Measurements from ENCODE around the gene MKLN1. TPM values are rescaled to one million over a fixed set of nuclear protein-coding genes. Genes with fewer than 3 reads are reported as not detected.
A peak's percentile ranks its signal among the peaks of the same experiment; 100 is the strongest.

The MKLN1 gene
- total and polyA plus RNA-seq, 2 of the 13 experiments (the other 11 are each of a cell fraction or from before 2014, with no cell fraction given) = 33.6 to 43.5 TPM

GRCh38 chr7:131502810-131503508, 175.3 kb downstream of the MKLN1 start (continued):
- no peak for TF ChIP-seq ZNF30 (CRISPR knock-in tag; IDR thresholded peaks at IDR 0.05)
- TF ChIP-seq, protein P1, sequence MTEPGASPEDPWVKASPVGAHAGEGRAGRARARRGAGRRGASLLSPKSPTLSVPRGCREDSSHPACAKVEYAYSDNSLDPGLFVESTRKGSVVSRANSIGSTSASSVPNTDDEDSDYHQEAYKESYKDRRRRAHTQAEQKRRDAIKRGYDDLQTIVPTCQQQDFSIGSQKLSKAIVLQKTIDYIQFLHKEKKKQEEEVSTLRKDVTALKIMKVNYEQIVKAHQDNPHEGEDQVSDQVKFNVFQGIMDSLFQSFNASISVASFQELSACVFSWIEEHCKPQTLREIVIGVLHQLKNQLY (CRISPR knock-in tag; IDR thresholded peaks at IDR 0.05) = no peak
- TF ChIP-seq XBP1 (CRISPR knock-in tag; IDR thresholded peaks at IDR 0.05) = no peak
- TF ChIP-seq REPIN1 (CRISPR knock-in tag; IDR thresholded peaks at IDR 0.05; ENCODE audit: borderline replicate concordance, low read depth) = 0 out of 2 replicates have a peak, but pooled peaks have one; percentile 50
- TF ChIP-seq KDM5B (CRISPR knock-in tag; IDR thresholded peaks at IDR 0.05; ENCODE audit: borderline replicate concordance) = 0 out of 2 replicates have a peak, but pooled peaks have one; percentile 31
- no peak for TF ChIP-seq ZNF749 (CRISPR knock-in tag; IDR thresholded peaks at IDR 0.05; ENCODE audit: borderline replicate concordance)
- TF ChIP-seq POLR2AphosphoS5 (IDR thresholded peaks at IDR 0.05; ENCODE audit: low read depth, low read length) = 0 out of 2 replicates have a peak, but pooled peaks have one; percentile 20
- 0 out of 2 replicates have a peak, but pooled peaks have one; percentile 19 for TF ChIP-seq GATAD2A (CRISPR knock-in tag; IDR thresholded peaks at IDR 0.05)
- 0 out of 2 replicates have a peak, but pooled peaks have one; percentile 63 for TF ChIP-seq NCOA5 (CRISPR knock-in tag; IDR thresholded peaks at IDR 0.05)
- peak; percentile 89 for TF ChIP-seq PAF1 (CRISPR knock-in tag; IDR thresholded peaks at IDR 0.05)
- TF ChIP-seq ZNF121 (CRISPR knock-in tag; IDR thresholded peaks at IDR 0.05) = peak; percentile 67
- TF ChIP-seq ZNF496 (CRISPR knock-in tag; IDR thresholded peaks at IDR 0.05; ENCODE audit: insufficient replicate concordance) = no peak
- no peak for TF ChIP-seq HNRNPH1 (optimal IDR thresholded peaks at IDR 0.05; ENCODE audit: low read depth, low read length)
- TF ChIP-seq ZNF460 (CRISPR knock-in tag; IDR thresholded peaks at IDR 0.05; ENCODE audit: borderline replicate concordance) = no peak
- TF ChIP-seq POLR2A (IDR thresholded peaks at IDR 0.05; ENCODE audit: insufficient read depth in 1 of 2, low read depth in 2 of 2, low read length in 2 of 2) = peak in 1 of 2 experiments; percentile 40; a peak in 1 of 4 replicates
- no peak for TF ChIP-seq MXI1 (IDR thresholded peaks at IDR 0.05; ENCODE audit: borderline replicate concordance, low read depth, low read length)
- 0 out of 2 replicates have a peak, but pooled peaks have one; percentile 16 for TF ChIP-seq RXRB (CRISPR knock-in tag; IDR thresholded peaks at IDR 0.05; ENCODE audit: borderline replicate concordance)
- no peak for TF ChIP-seq FOXK2 (IDR thresholded peaks at IDR 0.05)
- TF ChIP-seq ZSCAN25 (CRISPR knock-in tag; IDR thresholded peaks at IDR 0.05) = peak; percentile 10; the same call in 1 of the 2 replicates
- TF ChIP-seq, protein P2, sequence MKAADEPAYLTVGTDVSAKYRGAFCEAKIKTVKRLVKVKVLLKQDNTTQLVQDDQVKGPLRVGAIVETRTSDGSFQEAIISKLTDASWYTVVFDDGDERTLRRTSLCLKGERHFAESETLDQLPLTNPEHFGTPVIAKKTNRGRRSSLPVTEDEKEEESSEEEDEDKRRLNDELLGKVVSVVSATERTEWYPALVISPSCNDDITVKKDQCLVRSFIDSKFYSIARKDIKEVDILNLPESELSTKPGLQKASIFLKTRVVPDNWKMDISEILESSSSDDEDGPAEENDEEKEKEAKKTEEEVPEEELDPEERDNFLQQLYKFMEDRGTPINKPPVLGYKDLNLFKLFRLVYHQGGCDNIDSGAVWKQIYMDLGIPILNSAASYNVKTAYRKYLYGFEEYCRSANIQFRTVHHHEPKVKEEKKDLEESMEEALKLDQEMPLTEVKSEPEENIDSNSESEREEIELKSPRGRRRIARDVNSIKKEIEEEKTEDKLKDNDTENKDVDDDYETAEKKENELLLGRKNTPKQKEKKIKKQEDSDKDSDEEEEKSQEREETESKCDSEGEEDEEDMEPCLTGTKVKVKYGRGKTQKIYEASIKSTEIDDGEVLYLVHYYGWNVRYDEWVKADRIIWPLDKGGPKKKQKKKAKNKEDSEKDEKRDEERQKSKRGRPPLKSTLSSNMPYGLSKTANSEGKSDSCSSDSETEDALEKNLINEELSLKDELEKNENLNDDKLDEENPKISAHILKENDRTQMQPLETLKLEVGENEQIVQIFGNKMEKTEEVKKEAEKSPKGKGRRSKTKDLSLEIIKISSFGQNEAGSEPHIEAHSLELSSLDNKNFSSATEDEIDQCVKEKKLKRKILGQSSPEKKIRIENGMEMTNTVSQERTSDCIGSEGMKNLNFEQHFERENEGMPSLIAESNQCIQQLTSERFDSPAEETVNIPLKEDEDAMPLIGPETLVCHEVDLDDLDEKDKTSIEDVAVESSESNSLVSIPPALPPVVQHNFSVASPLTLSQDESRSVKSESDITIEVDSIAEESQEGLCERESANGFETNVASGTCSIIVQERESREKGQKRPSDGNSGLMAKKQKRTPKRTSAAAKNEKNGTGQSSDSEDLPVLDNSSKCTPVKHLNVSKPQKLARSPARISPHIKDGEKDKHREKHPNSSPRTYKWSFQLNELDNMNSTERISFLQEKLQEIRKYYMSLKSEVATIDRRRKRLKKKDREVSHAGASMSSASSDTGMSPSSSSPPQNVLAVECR (CRISPR knock-in tag; IDR thresholded peaks at IDR 0.05; ENCODE audit: borderline replicate concordance) = 0 out of 2 replicates have a peak, but pooled peaks have one; percentile 24
- 0 out of 2 replicates have a peak, but pooled peaks have one; percentile 11 for TF ChIP-seq SUZ12 (IDR thresholded peaks at IDR 0.05; ENCODE audit: low read depth, low read length)
- peak; percentile 34; the same call in 1 of the 2 replicates for TF ChIP-seq MED1 (CRISPR knock-in tag; IDR thresholded peaks at IDR 0.05)
- TF ChIP-seq ZNF12 (CRISPR knock-in tag; IDR thresholded peaks at IDR 0.05) = peak; percentile 41; the same call in 1 of the 2 replicates
- TF ChIP-seq ZSCAN5A (CRISPR knock-in tag; IDR thresholded peaks at IDR 0.05; ENCODE audit: borderline replicate concordance) = 0 out of 2 replicates have a peak, but pooled peaks have one; percentile 46

Data from HepG2 (cell line).